Measurements from ENCODE around the gene ZSWIM3.

ZSWIM3 gene

DNA sequence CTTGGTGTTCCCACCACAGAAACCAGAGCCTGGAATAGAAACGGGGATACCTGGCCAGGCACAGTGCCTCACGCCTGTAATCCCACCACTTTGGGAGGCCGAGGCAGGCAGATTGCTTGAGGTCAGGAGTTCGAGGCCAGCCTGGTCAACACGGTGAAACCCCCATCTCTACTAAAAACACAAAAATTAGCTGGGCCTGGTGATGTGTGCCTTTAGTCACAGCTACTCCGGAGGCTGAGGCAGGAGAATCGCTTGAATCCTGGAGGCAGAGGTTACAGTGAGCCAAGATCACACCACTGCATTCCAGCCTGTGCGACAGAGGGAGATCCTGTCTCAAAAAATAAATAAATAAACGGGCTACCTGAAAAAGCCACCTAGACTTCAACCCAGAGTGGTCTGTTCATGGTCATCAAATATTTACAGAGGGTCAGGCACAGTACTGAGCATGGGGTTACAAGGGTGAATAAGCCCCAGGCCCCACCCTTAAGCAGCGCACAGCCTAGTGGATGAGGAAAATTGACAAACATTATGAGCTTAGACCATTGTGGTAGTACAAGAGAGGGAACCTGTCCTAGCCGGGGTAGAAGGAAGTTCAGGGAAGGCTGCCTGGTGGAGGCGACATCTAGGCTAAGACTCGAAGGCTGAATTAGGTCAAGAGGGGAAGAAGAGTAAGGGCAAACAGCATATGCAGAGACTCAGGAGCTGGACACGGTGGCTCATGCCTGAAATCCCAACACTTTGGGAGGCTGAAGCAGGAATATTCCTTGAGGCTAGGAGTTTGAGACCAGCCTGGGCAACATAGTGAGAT lies 69.9 kb downstream of the ZSWIM3 start:
- in situ Hi-C loops (cut with MboI; ENCODE audit: low sequenced_read_pairs), result no loop called here

All from hTERT RPE-1 (cell line).